Gastrocnemius medialis (tissue), 4 donors: ENCODE results near the gene MSI2. TPM values are rescaled to one million over a fixed set of nuclear protein-coding genes. Genes with fewer than 3 reads are reported as not detected.

ENCODE experiments used
- ATAC-seq, 2 donors: fragments of 150-250 bp; one replicate each; pipeline ENCODE4 v1.9.1; 2016
- DNase-seq, 2 donors: peaks; one replicate each; pipeline ENCODE4 v3.0.0-alpha.2; 2019
- H3K27ac ChIP-seq, 4 donors: fragments of 200-600 bp; sonication (generic); 1 replicate in 1 of 4; 2 replicates in 3 of 4; pipeline ENCODE4 v1.5.1; 2016 to 2018; ENCODE audit warnings: mild to moderate bottlenecking in 2 of 4, moderate library complexity in 1 of 4
- H3K27me3 ChIP-seq, 3 donors: fragments of 200-600 bp; sonication (generic) in 2 of 3; 1 replicate in 1 of 3; 2 replicates in 2 of 3; pipeline versions ENCODE4 v1.5.1 to v1.6.0; 2016 to 2019; ENCODE audit warnings: mild to moderate bottlenecking in 1 of 3, moderate library complexity in 1 of 3
- H3K36me3 ChIP-seq, 2 donors: fragments of 200-600 bp; sonication (generic) in 1 of 2; one replicate each; pipeline ENCODE4 v1.5.1; 2017 to 2018
- H3K4me1 ChIP-seq, 2 donors: fragments of 200-600 bp; sonication (generic) in 1 of 2; one replicate each; pipeline ENCODE4 v1.5.1; 2016 to 2017; ENCODE audit warnings: mild to moderate bottlenecking in 2 of 2
- H3K4me3 ChIP-seq, 4 donors: fragments of 200-600 bp; sonication (generic) in 3 of 4; 1 replicate in 1 of 4; 2 replicates in 3 of 4; pipeline ENCODE4 v1.5.1; 2016 to 2019; ENCODE audit warnings: mild to moderate bottlenecking in 2 of 4
- H3K9me3 ChIP-seq, 3 donors: fragments of 200-600 bp; sonication (generic) in 2 of 3; 1 replicate in 1 of 3; 2 replicates in 2 of 3; pipeline ENCODE4 v1.5.1; 2016 to 2019
- CTCF ChIP-seq, 5 experiments: fragments of 450-650 bp in 3 of 5; fragments of 200-600 bp in 2 of 5; sonication (generic) in 2 of 5; IDR thresholded peaks in 4 of 5; conservative IDR thresholded peaks in 1 of 5; 1 replicate in 4 of 5; 2 replicates in 1 of 5; pipeline ENCODE4 v1.5.1; 2016 to 2019; ENCODE audit warnings: antibody characterized with exemption in 5 of 5, mild to moderate bottlenecking in 3 of 5, moderate library complexity in 3 of 5
- POLR2A ChIP-seq, 2 donors: fragments of 450-650 bp; IDR thresholded peaks; one replicate each; pipeline ENCODE4 v1.6.1; 2017; ENCODE audit warnings: antibody characterized with exemption in 2 of 2, mild to moderate bottlenecking in 2 of 2, moderate library complexity in 2 of 2
- in situ Hi-C, 4 donors: fragments of 200-750 bp; cut with MboI; loops; one replicate each; pipeline versions ENCODE4 v1.15.0 to v1.8.0; 2017; ENCODE audit warnings: low sequenced_read_pairs in 4 of 4
- intact Hi-C: fragments of 100-400 bp; cut with DNase I; formaldehyde crosslinking; loops from one replicate; pipeline ENCODE4 v1.15.1; 2023; ENCODE audit warnings: low total_unique reads
- total RNA-seq, 4 donors: library from RNA; depleted of rRNA; stranded (reverse); fragments of >200 nt; gene quantifications; one replicate each; pipeline versions ENCODE4 v1.1.0 to v1.2.3, GENCODE V29; 2016

Gene MSI2
- total RNA-seq, 4 donors from 2014 or later = 33.1 to 66.2 (median 48.5) TPM

GRCh38 chr17:57439651-57440050 lies 183.3 kb downstream of the MSI2 start:
- intact Hi-C loops (loop anchor here (5.0 kb wide), 4 partner anchors 82 to 182 kb away; partner anchors contain the start of gene MSI2), in situ Hi-C loops (no loop called here)
- H3K9me3 ChIP-seq = no peaks in the 10 kb centered on the region
- no peak for TF ChIP-seq POLR2A (IDR thresholded peaks at IDR 0.05)
- peak overlapping the region; percentile 90 to 96 (median 92) for H3K27ac ChIP-seq
- DNase-seq = no peak
- H3K27me3 ChIP-seq = no peaks in the 10 kb centered on the region
- no peak for ATAC-seq
- H3K4me1 ChIP-seq = peaks cover 67 to 74% of the 10 kb centered on the region in 2 donors
- no peaks in the 10 kb centered on the region for H3K36me3 ChIP-seq
- no peak overlapping the region for H3K4me3 ChIP-seq

DNA sequence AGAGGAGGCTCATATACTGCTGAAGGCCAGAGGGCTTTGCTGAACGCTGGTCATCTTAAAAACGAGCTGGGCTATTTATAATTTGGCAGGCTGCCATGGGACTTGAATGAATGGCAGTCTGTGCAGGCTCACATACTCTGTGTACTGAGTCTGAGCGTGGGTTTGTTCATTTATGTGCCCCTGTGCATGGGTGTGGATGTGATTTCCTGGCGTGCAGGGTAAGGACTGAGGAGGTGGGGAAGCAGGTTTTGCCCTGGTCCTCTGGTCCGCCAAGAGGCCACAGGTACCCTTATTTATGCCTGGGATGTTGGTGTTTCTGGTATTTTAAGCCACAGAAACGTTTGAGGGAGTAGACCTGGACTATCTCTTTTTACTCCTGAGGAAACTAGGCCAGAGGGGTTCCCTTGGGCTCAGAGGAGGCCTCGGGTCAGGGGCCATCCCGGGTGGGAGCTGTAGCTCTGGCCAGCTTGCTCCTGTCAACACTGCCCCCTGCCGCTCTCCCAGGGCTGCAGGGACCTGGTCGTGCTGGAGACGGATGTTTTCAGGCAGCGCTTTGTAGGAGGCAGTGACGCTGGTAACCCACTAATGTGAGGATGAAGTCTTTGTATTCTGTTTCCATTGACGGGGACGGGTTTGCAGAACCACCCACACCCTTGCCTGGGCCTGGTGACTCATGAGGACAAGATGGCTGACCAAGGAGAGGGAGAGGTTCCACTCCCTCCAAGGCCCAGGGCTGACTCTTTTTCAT lies 184.4 kb downstream of the MSI2 start:
- no peaks in the 10 kb centered on the region for H3K27me3 ChIP-seq
- no peak overlapping the region for H3K4me3 ChIP-seq
- H3K27ac ChIP-seq = peak overlapping the region; percentile 90 to 96 (median 92)
- H3K36me3 ChIP-seq = no peaks in the 10 kb centered on the region
- peak; percentile 58 to 75 for DNase-seq
- TF ChIP-seq POLR2A (IDR thresholded peaks at IDR 0.05) (no peak), CTCF (IDR thresholded peaks at IDR 0.05 in 4 of 5, conservative IDR thresholded peaks at IDR 0.05 in 1 of 5) (peak in 2 of 5 experiments; percentile 11 to 21)
- in situ Hi-C loops = no loop called here
- H3K9me3 ChIP-seq = no peaks in the 10 kb centered on the region
- intact Hi-C loops = loop anchor here (5.0 kb wide), 4 partner anchors 83 to 183 kb away; partner anchors contain the start of gene MSI2
- H3K4me1 ChIP-seq = peaks cover 77 to 84% of the 10 kb centered on the region in 2 donors
- ATAC-seq = peak; percentile 76 to 79

GRCh38 chr17:57441270-57441600 lies 184.9 kb downstream of the MSI2 start:
- TF ChIP-seq CTCF (IDR thresholded peaks at IDR 0.05 in 4 of 5, conservative IDR thresholded peaks at IDR 0.05 in 1 of 5) = no peak
- TF ChIP-seq POLR2A (IDR thresholded peaks at IDR 0.05) = no peak
- intact Hi-C loops (loop anchor here (5.0 kb wide), 4 partner anchors 84 to 184 kb away; partner anchors contain the start of gene MSI2), in situ Hi-C loops (no loop called here)
- Histone ChIP-seq H3K27ac (peak overlapping the region; percentile 90 to 96 (median 92)), H3K9me3 (no peaks in the 10 kb centered on the region), H3K4me3 (no peak overlapping the region), H3K4me1 (peaks cover 82 to 89% of the 10 kb centered on the region in 2 donors), H3K27me3 (no peaks in the 10 kb centered on the region), H3K36me3 (no peaks in the 10 kb centered on the region)
- no peak for DNase-seq
- ATAC-seq = no peak

- intact Hi-C loops (loop anchor here (2.0 to 5.0 kb wide), 6 partner anchors 20 to 200 kb away; partner anchors contain the start of gene MSI2), in situ Hi-C loops (no loop called here)
- Histone ChIP-seq H3K4me3 (no peak overlapping the region), H3K36me3 (no peaks in the 10 kb centered on the region), H3K9me3 (no peaks in the 10 kb centered on the region), H3K27me3 (no peaks in the 10 kb centered on the region), H3K27ac (peak overlapping the region; percentile 90 to 96 (median 92)), H3K4me1 (peaks cover 72 to 83% of the 10 kb centered on the region in 2 donors)
- ATAC-seq (no peak), DNase-seq (peak in 1 of 2 donors; percentile 29)
- TF ChIP-seq CTCF (IDR thresholded peaks at IDR 0.05 in 4 of 5, conservative IDR thresholded peaks at IDR 0.05 in 1 of 5) = no peak
- TF ChIP-seq POLR2A (IDR thresholded peaks at IDR 0.05) = no peak
These were observed 186.1 kb downstream of the MSI2 start for GRCh38 chr17:57442401-57442823.

DNA sequence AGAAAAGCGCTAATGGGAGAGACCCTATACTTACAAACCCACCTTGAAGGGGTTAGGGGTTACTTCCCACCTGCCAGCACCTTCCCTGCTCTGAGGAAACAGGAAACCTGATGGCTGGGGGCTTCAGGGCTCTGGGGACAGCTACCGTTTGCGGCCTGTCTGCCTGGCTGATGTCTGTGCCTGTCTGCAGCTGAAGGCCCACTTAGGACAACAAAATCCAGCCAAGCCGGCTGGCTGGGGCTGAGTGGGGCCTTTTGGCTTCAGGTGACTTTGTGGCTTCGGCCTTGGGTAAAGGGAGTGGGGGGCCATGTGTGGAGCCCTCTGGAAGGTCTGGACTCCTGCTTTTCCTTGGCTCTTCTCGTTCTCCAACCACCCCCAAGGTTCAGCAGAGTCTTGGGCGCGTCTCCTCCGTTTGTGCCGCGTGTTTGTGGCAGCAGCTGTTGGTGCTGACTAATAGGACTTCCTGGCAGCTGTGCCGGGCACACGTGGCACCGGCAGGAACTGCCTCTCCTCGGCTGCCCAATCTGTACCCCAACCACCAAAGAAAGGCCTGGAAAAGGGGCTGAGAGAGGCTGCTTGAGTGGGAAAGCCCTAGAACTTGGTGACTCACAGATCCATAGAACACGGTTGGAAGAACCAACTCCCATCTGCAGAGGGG lies 186.7 kb downstream of the MSI2 start:
- ATAC-seq = peak; percentile 71 to 83
- Histone ChIP-seq H3K27me3 (no peaks in the 10 kb centered on the region), H3K27ac (peak overlapping the region; percentile 90 to 96 (median 92)), H3K36me3 (no peaks in the 10 kb centered on the region), H3K9me3 (no peaks in the 10 kb centered on the region), H3K4me1 (peaks cover 67 to 77% of the 10 kb centered on the region in 2 donors), H3K4me3 (no peak overlapping the region)
- intact Hi-C loops = loop anchor here (2.0 to 5.0 kb wide), 6 partner anchors 20 to 200 kb away; partner anchors contain the start of gene MSI2
- no peak for TF ChIP-seq CTCF (IDR thresholded peaks at IDR 0.05 in 4 of 5, conservative IDR thresholded peaks at IDR 0.05 in 1 of 5)
- peak; percentile 27 to 34 for TF ChIP-seq POLR2A (IDR thresholded peaks at IDR 0.05)
- peak; percentile 83 to 88 for DNase-seq
- in situ Hi-C loops = no loop called here
